Testis (tissue), 2 donors: ENCODE results near the gene CLCA2.

Source experiments
- CTCF ChIP-seq, 3 experiments: fragments of 450-650 bp in 2 of 3; fragments of 200-600 bp in 1 of 3; sonication (generic) in 1 of 3; IDR thresholded peaks; one replicate each; pipeline ENCODE4 v1.5.1; 2016 to 2019; ENCODE audit warnings: antibody characterized with exemption in 3 of 3, mild to moderate bottlenecking in 2 of 3, moderate library complexity in 1 of 3
- POLR2A ChIP-seq: fragments of 450-650 bp; IDR thresholded peaks from one replicate; pipeline ENCODE4 v1.6.1; 2017; ENCODE audit warnings: antibody characterized with exemption, mild to moderate bottlenecking, moderate library complexity

GRCh38 chr1:86498281-86498680 is 74.3 kb downstream of the CLCA2 start:
- TF ChIP-seq CTCF (IDR thresholded peaks at IDR 0.05) (no peak), POLR2A (no peak)
